Muscle layer of duodenum (tissue), 2 donors: Measurements from ENCODE around the gene PCDHGC5.

Experiments used
- H3K27ac ChIP-seq: one replicate; pipeline ENCODE4 v1.7.0; 2013; ENCODE audit warnings: mild to moderate bottlenecking, low read length
- H3K27me3 ChIP-seq: one replicate; pipeline ENCODE4 v1.7.0; 2013; ENCODE audit warnings: low read depth, mild to moderate bottlenecking, control low read depth, low read length
- H3K36me3 ChIP-seq, 2 donors: one replicate each; pipeline ENCODE4 v1.7.0; 2013; ENCODE audit warnings: low read length in 2 of 2, control low read depth in 1 of 2, mild to moderate bottlenecking in 1 of 2; ENCODE audit not compliant: insufficient read depth in 2 of 2, control insufficient read depth in 1 of 2
- H3K4me1 ChIP-seq, 2 donors: one replicate each; pipeline ENCODE4 v1.7.0; 2013; ENCODE audit warnings: low read length in 2 of 2, mild to moderate bottlenecking in 2 of 2, control low read depth in 1 of 2, moderate library complexity in 1 of 2; ENCODE audit not compliant: insufficient read depth in 2 of 2, control insufficient read depth in 1 of 2
- H3K4me3 ChIP-seq, 2 donors: one replicate each; pipeline ENCODE4 v1.7.0; 2013; ENCODE audit warnings: low read length in 2 of 2, low read depth in 1 of 2, mild to moderate bottlenecking in 1 of 2
- H3K9me3 ChIP-seq, 2 donors: one replicate each; pipeline ENCODE4 v1.7.0; 2013; ENCODE audit warnings: low read length in 2 of 2, control low read depth in 1 of 2, mild to moderate bottlenecking in 1 of 2; ENCODE audit not compliant: control insufficient read depth in 1 of 2
- donor health status: healthy.

The PCDHGC5 gene

GRCh38 chr5:141492168-141492885, 3.4 kb downstream of the PCDHGC5 start:
- peaks cover 18 to 29% of the 10 kb centered on the region in 2 donors for H3K36me3 ChIP-seq
- H3K4me3 ChIP-seq: no peak overlapping the region

GRCh38 chr5:141493500-141494422, 4.9 kb downstream of the PCDHGC5 start:
- Histone ChIP-seq H3K27ac (no peak overlapping the region), H3K9me3 (no peaks in the 10 kb centered on the region), H3K4me3 (peak overlapping the region in 1 of 2 donors; percentile 21), H3K27me3 (no peaks in the 10 kb centered on the region), H3K4me1 (peaks cover 3 to 35% of the 10 kb centered on the region in 2 donors), H3K36me3 (peaks cover 18 to 32% of the 10 kb centered on the region in 2 donors)

More at GRCh38 chr5:141492168-141492885, 3.4 kb downstream of the PCDHGC5 start:
- no peaks in the 10 kb centered on the region for H3K27me3 ChIP-seq
- no peaks in the 10 kb centered on the region for H3K9me3 ChIP-seq
- no peak overlapping the region for H3K27ac ChIP-seq
- peaks cover 3 to 36% of the 10 kb centered on the region in 2 donors for H3K4me1 ChIP-seq

- Histone ChIP-seq H3K27ac (no peak overlapping the region), H3K36me3 (peaks cover 16 to 28% of the 10 kb centered on the region in 2 donors), H3K27me3 (no peaks in the 10 kb centered on the region), H3K4me1 (peaks cover 3 to 24% of the 10 kb centered on the region in 2 donors), H3K4me3 (peak overlapping the region in 1 of 2 donors; percentile 21), H3K9me3 (no peaks in the 10 kb centered on the region)
These were observed 6.0 kb downstream of the PCDHGC5 start for GRCh38 chr5:141494761-141495452.

GRCh38 chr5:141495453-141495811, 6.6 kb downstream of the PCDHGC5 start:
- H3K4me1 ChIP-seq: peaks cover 3 to 23% of the 10 kb centered on the region in 2 donors
- H3K9me3 ChIP-seq: no peaks in the 10 kb centered on the region
- H3K36me3 ChIP-seq: peaks cover 10 to 23% of the 10 kb centered on the region in 2 donors
- H3K27ac ChIP-seq: no peak overlapping the region
- H3K4me3 ChIP-seq: no peak overlapping the region
- no peaks in the 10 kb centered on the region for H3K27me3 ChIP-seq

- Histone ChIP-seq H3K27ac (no peak overlapping the region), H3K27me3 (no peaks in the 10 kb centered on the region)
These were observed 7.2 kb downstream of the PCDHGC5 start for GRCh38 chr5:141496038-141496437.

GRCh38 chr5:141501761-141502160, 12.9 kb downstream of the PCDHGC5 start:
- Histone ChIP-seq H3K9me3 (no peaks in the 10 kb centered on the region), H3K27me3 (no peaks in the 10 kb centered on the region), H3K4me3 (no peak overlapping the region), H3K27ac (no peak overlapping the region), H3K4me1 (peaks cover 0 to 1% of the 10 kb centered on the region in 2 donors), H3K36me3 (peaks cover 13 to 17% of the 10 kb centered on the region in 2 donors)

More at GRCh38 chr5:141496038-141496437, 7.2 kb downstream of the PCDHGC5 start:
- Histone ChIP-seq H3K4me3 (no peak overlapping the region), H3K4me1 (peaks cover 3 to 23% of the 10 kb centered on the region in 2 donors), H3K36me3 (peaks cover 10 to 20% of the 10 kb centered on the region in 2 donors), H3K9me3 (no peaks in the 10 kb centered on the region)

- no peak overlapping the region for H3K27ac ChIP-seq
- peaks cover 10 to 17% of the 10 kb centered on the region in 2 donors for H3K36me3 ChIP-seq
These were observed 14.8 kb downstream of the PCDHGC5 start for GRCh38 chr5:141503681-141504080.

GRCh38 chr5:141504216-141504615, 15.3 kb downstream of the PCDHGC5 start:
- H3K9me3 ChIP-seq: no peaks in the 10 kb centered on the region
- H3K27me3 ChIP-seq: no peaks in the 10 kb centered on the region
- no peak overlapping the region for H3K4me3 ChIP-seq
- peaks cover 10 to 17% of the 10 kb centered on the region in 2 donors for H3K36me3 ChIP-seq
- H3K27ac ChIP-seq: no peak overlapping the region
- H3K4me1 ChIP-seq: peaks cover 0 to 21% of the 10 kb centered on the region in 2 donors

More at GRCh38 chr5:141503681-141504080, 14.8 kb downstream of the PCDHGC5 start:
- H3K4me3 ChIP-seq: no peak overlapping the region
- peaks cover 0 to 19% of the 10 kb centered on the region in 2 donors for H3K4me1 ChIP-seq
- no peaks in the 10 kb centered on the region for H3K9me3 ChIP-seq
- H3K27me3 ChIP-seq: no peaks in the 10 kb centered on the region

- Histone ChIP-seq H3K4me1 (peaks cover 0 to 26% of the 10 kb centered on the region in 2 donors), H3K4me3 (no peak overlapping the region), H3K36me3 (peaks cover 18 to 30% of the 10 kb centered on the region in 2 donors), H3K27ac (peak overlapping the region; percentile 51), H3K9me3 (no peaks in the 10 kb centered on the region), H3K27me3 (no peaks in the 10 kb centered on the region)
These were observed 17.7 kb downstream of the PCDHGC5 start for GRCh38 chr5:141506381-141507155.

GRCh38 chr5:141507387-141508091, 18.7 kb downstream of the PCDHGC5 start:
- Histone ChIP-seq H3K4me1 (peaks cover 0 to 26% of the 10 kb centered on the region in 2 donors), H3K27me3 (no peaks in the 10 kb centered on the region), H3K9me3 (no peaks in the 10 kb centered on the region), H3K27ac (peak overlapping the region; percentile 51), H3K4me3 (peak overlapping the region in 1 of 2 donors; percentile 43), H3K36me3 (peaks cover 19 to 34% of the 10 kb centered on the region in 2 donors)
